Liver (tissue), 9 donors: ENCODE data around the gene CPSF6. TPM values are rescaled to one million over a fixed set of nuclear protein-coding genes. Genes with fewer than 3 reads are reported as not detected.

Source experiments
- DNase-seq: peaks from one replicate; pipeline ENCODE4 v3.0.0-alpha.2; 2017; ENCODE audit warnings: low spot score
- H3K27ac ChIP-seq, 2 donors: one replicate each; pipeline ENCODE4 v1.7.0; 2013; ENCODE audit warnings: inconsistent platforms in 2 of 2, low read length in 2 of 2, control low read depth in 1 of 2, low read depth in 1 of 2, mild to moderate bottlenecking in 1 of 2
- H3K27me3 ChIP-seq, 4 donors: one replicate each; pipeline versions ENCODE4 v1.6.1 to v1.7.0; 2013; ENCODE audit warnings: low read length in 3 of 4, inconsistent platforms in 1 of 4, mild to moderate bottlenecking in 1 of 4, moderate library complexity in 1 of 4; ENCODE audit not compliant: control insufficient read depth in 4 of 4, insufficient read depth in 4 of 4
- H3K36me3 ChIP-seq, 4 donors: one replicate each; pipeline versions ENCODE4 v1.6.1 to v1.7.0; 2013; ENCODE audit warnings: low read length in 3 of 4, mild to moderate bottlenecking in 3 of 4, low read depth in 1 of 4, moderate library complexity in 1 of 4; ENCODE audit not compliant: control insufficient read depth in 4 of 4, insufficient read depth in 3 of 4
- H3K4me1 ChIP-seq, 4 donors: one replicate each; pipeline versions ENCODE4 v1.6.1 to v1.7.0; 2013; ENCODE audit warnings: low read length in 3 of 4, mild to moderate bottlenecking in 3 of 4, moderate library complexity in 1 of 4; ENCODE audit not compliant: control insufficient read depth in 4 of 4, insufficient read depth in 4 of 4
- H3K4me3 ChIP-seq, 3 donors: one replicate each; pipeline versions ENCODE4 v1.6.1 to v1.7.0; 2013; ENCODE audit warnings: low read length in 3 of 3, control low read depth in 1 of 3, low read depth in 1 of 3, mild to moderate bottlenecking in 1 of 3
- H3K9ac ChIP-seq, 2 donors: one replicate each; pipeline ENCODE4 v1.7.0; 2013; ENCODE audit warnings: low read length in 2 of 2, mild to moderate bottlenecking in 2 of 2, moderate library complexity in 2 of 2, control low read depth in 1 of 2, low read depth in 1 of 2
- H3K9me3 ChIP-seq, 4 donors: one replicate each; pipeline versions ENCODE4 v1.6.1 to v1.7.0; 2013; ENCODE audit warnings: low read length in 3 of 4; ENCODE audit not compliant: control insufficient read depth in 4 of 4
- ATF3 ChIP-seq: IDR thresholded peaks from 2 replicates; pipeline ENCODE4 v1.6.1; 2016; ENCODE audit warnings: antibody characterized with exemption
- CTCF ChIP-seq: fragments of 150-350 bp; IDR thresholded peaks from 2 replicates; pipeline ENCODE4 v1.5.1; 2017; ENCODE audit warnings: improper control_type of control experiment, low read depth, low read length; ENCODE audit not compliant: missing input control
- EGR1 ChIP-seq, 2 donors: IDR thresholded peaks; 2 replicates each; pipeline ENCODE4 v1.6.1; 2016 to 2018; ENCODE audit warnings: antibody characterized with exemption in 2 of 2, low read depth in 2 of 2
- FOXA1 ChIP-seq: IDR thresholded peaks from 2 replicates; pipeline ENCODE4 v1.6.1; 2016; ENCODE audit warnings: antibody characterized with exemption
- FOXA2 ChIP-seq: IDR thresholded peaks from 2 replicates; pipeline ENCODE4 v1.6.1; 2016; ENCODE audit warnings: antibody characterized with exemption
- GABPA ChIP-seq, 2 donors: IDR thresholded peaks in 1 of 2; conservative IDR thresholded peaks in 1 of 2; 2 replicates each; pipeline ENCODE4 v1.6.1; 2016; ENCODE audit warnings: antibody characterized with exemption in 2 of 2, mild to moderate bottlenecking in 1 of 2, moderate library complexity in 1 of 2
- HNF4A ChIP-seq, 2 donors: conservative IDR thresholded peaks; 2 replicates each; pipeline ENCODE4 v1.6.1; 2016; ENCODE audit warnings: antibody characterized with exemption in 2 of 2, mild to moderate bottlenecking in 2 of 2
- HNF4G ChIP-seq: IDR thresholded peaks from 2 replicates; pipeline ENCODE4 v1.6.1; 2016; ENCODE audit warnings: antibody characterized with exemption
- JUND ChIP-seq, 2 donors: IDR thresholded peaks; 2 replicates each; pipeline ENCODE4 v1.6.1; 2016; ENCODE audit warnings: antibody characterized with exemption in 2 of 2
- MAX ChIP-seq: IDR thresholded peaks from 2 replicates; pipeline ENCODE4 v1.6.1; 2016; ENCODE audit warnings: antibody characterized with exemption
- NR2F2 ChIP-seq: IDR thresholded peaks from 2 replicates; pipeline ENCODE4 v1.6.1; 2016; ENCODE audit warnings: antibody characterized with exemption
- RAD21 ChIP-seq, 2 donors: IDR thresholded peaks; 2 replicates each; pipeline ENCODE4 v1.6.1; 2016; ENCODE audit warnings: antibody characterized with exemption in 2 of 2, mild to moderate bottlenecking in 2 of 2
- REST ChIP-seq: IDR thresholded peaks from 2 replicates; pipeline ENCODE4 v1.6.1; 2016; ENCODE audit warnings: antibody characterized with exemption, mild to moderate bottlenecking
- RXRA ChIP-seq, 2 donors: IDR thresholded peaks; 2 replicates each; pipeline ENCODE4 v1.6.1; 2017 to 2018; ENCODE audit warnings: antibody characterized with exemption in 2 of 2, mild to moderate bottlenecking in 1 of 2
- SP1 ChIP-seq: IDR thresholded peaks from 2 replicates; pipeline ENCODE4 v1.6.1; 2018; ENCODE audit warnings: antibody characterized with exemption, mild to moderate bottlenecking
- TAF1 ChIP-seq: conservative IDR thresholded peaks from 2 replicates; pipeline ENCODE4 v1.6.1; 2016; ENCODE audit warnings: antibody characterized with exemption, mild to moderate bottlenecking
- YY1 ChIP-seq: IDR thresholded peaks from 2 replicates; pipeline ENCODE4 v1.6.1; 2016; ENCODE audit warnings: antibody characterized with exemption, mild to moderate bottlenecking
- ZBTB33 ChIP-seq: IDR thresholded peaks from 2 replicates; pipeline ENCODE4 v1.6.1; 2016; ENCODE audit warnings: antibody characterized with exemption
- WGBS: extraction: QIAGEN DNeasy Blood & Tissue Kit; methylation state at CpG from one replicate; pipeline ENCODE4 v1.1.7; 2013; 5-methylcytosine and 5-hydroxymethylcytosine counted together
- polyA plus RNA-seq, 2 donors: library from polyadenylated mRNA; stranded (reverse) in 1 of 2; unstranded in 1 of 2; fragments of 200-250 nt in 1 of 2; fragments of >200 nt in 1 of 2; fragmentation: Nextera tagmentation in 1 of 2; extraction: Ambion mirVana in 1 of 2; gene quantifications; one replicate each; pipeline versions ENCODE4 v1.2.1 to v1.2.3, GENCODE V29; 2013 to 2015
- total RNA-seq, 2 donors: library from RNA; depleted of rRNA; stranded (reverse); fragments of >200 nt; gene quantifications; one replicate each; pipeline ENCODE4 v1.2.3, GENCODE V29; 2014
- donor health status: healthy.
- donor health status: healthy.
- donor health status: healthy.
- donor health status: healthy.
- donor health status: healthy.

The CPSF6 gene
- total and polyA plus RNA-seq, 4 donors: 10.8 to 21.1 (median 17.4) TPM

GRCh38 chr12:69247268-69248018 lies 8.1 kb downstream of the CPSF6 start:
- 82% methylated on average over 3 of the region's 3 CpGs for WGBS
- DNase-seq: no peak
- Histone ChIP-seq H3K27me3 (no peaks in the 10 kb centered on the region), H3K9ac (no peak overlapping the region), H3K4me3 (no peak overlapping the region), H3K36me3 (no peaks in the 10 kb centered on the region), H3K4me1 (peaks cover 6 to 24% (median 13%) of the 10 kb centered on the region in 4 donors), H3K9me3 (no peaks in the 10 kb centered on the region), H3K27ac (peak overlapping the region in 1 of 2 donors; percentile 20)
- TF ChIP-seq GABPA (IDR thresholded peaks at IDR 0.05 in 1 of 2, conservative IDR thresholded peaks at IDR 0.05 in 1 of 2) (no peak), YY1 (no peak), HNF4G (no peak)

GRCh38 chr12:69252033-69252432 lies 12.7 kb downstream of the CPSF6 start:
- WGBS: 16% methylated on average over 1 of the region's 1 CpG

More at GRCh38 chr12:69252033-69252432, 12.7 kb downstream of the CPSF6 start:
- DNase-seq: no peak
- Histone ChIP-seq H3K27ac (no peak overlapping the region), H3K4me1 (peaks cover 5 to 13% (median 9%) of the 10 kb centered on the region in 4 donors), H3K36me3 (peaks cover 0 to 7% (median 5%) of the 10 kb centered on the region in 4 donors), H3K27me3 (no peaks in the 10 kb centered on the region), H3K4me3 (no peak overlapping the region), H3K9me3 (no peaks in the 10 kb centered on the region), H3K9ac (no peak overlapping the region)
- no peak for TF ChIP-seq EGR1 (IDR thresholded peaks at IDR 0.05; ENCODE audit: low read depth in 2 of 2)
- TF ChIP-seq RAD21 (IDR thresholded peaks at IDR 0.05): no peak
- TF ChIP-seq FOXA2: no peak
- no peak for TF ChIP-seq RXRA (IDR thresholded peaks at IDR 0.05)
- TF ChIP-seq ZBTB33: no peak
- no peak for TF ChIP-seq JUND (IDR thresholded peaks at IDR 0.05)
- no peak for TF ChIP-seq TAF1
- no peak for TF ChIP-seq YY1
- no peak for TF ChIP-seq ATF3
- no peak for TF ChIP-seq GABPA (IDR thresholded peaks at IDR 0.05 in 1 of 2, conservative IDR thresholded peaks at IDR 0.05 in 1 of 2)
- no peak for TF ChIP-seq HNF4G
- TF ChIP-seq FOXA1: no peak
- TF ChIP-seq CTCF: no peak
- TF ChIP-seq SP1: no peak
- TF ChIP-seq HNF4A (conservative IDR thresholded peaks at IDR 0.05): no peak
- TF ChIP-seq REST: no peak
- no peak for TF ChIP-seq MAX
- no peak for TF ChIP-seq NR2F2
